Natural killer cell treated with Interleukin-12 subunit alpha and Interleukin-12 subunit beta and Interleukin-15 and Interleukin-18, amount 100 ng/mL, for 72 hours (primary cell): Measurements from ENCODE around the gene ACIN1. TPM values are rescaled to one million over a fixed set of nuclear protein-coding genes. Genes with fewer than 3 reads are reported as not detected.

ENCODE experiments used
- ATAC-seq, 2 donors: fragments of 150-1000 bp; cut with Tn5 transposase in 1 of 2; sonication (Bioruptor Pico), chemical (Tn5 transposase) in 1 of 2; 2 replicates each; pipeline ENCODE4 v1.10.0; 2021
- DNase-seq: peaks from one replicate; pipeline ENCODE4 v3.0.0; 2022; ENCODE audit warnings: low spot score
- H3K27ac Mint-ChIP-seq, 2 donors: 1 replicate in 1 of 2; 2 replicates in 1 of 2; pipeline ENCODE4 v1.8.0; 2022; ENCODE audit warnings: mixed read lengths in 2 of 2, mild to moderate bottlenecking in 1 of 2, moderate library complexity in 1 of 2
- H3K27me3 Mint-ChIP-seq, 2 donors: 1 replicate in 1 of 2; 2 replicates in 1 of 2; pipeline ENCODE4 v1.8.0; 2022; ENCODE audit warnings: mixed read lengths in 2 of 2
- H3K36me3 Mint-ChIP-seq: one replicate; pipeline ENCODE4 v1.8.0; 2022; ENCODE audit warnings: mixed read lengths
- H3K4me1 Mint-ChIP-seq, 2 donors: 1 replicate in 1 of 2; 2 replicates in 1 of 2; pipeline ENCODE4 v1.8.0; 2022; ENCODE audit warnings: low read depth in 2 of 2, mixed read lengths in 2 of 2, mild to moderate bottlenecking in 1 of 2
- H3K4me3 Mint-ChIP-seq: one replicate; pipeline ENCODE4 v1.8.0; 2022; ENCODE audit warnings: mixed read lengths
- H3K9me3 Mint-ChIP-seq: 2 replicates; pipeline ENCODE4 v1.8.0; 2022; ENCODE audit warnings: mixed read lengths
- total RNA-seq, 2 donors: library from RNA; stranded (reverse); gene quantifications; one replicate each; pipeline ENCODE4 v1.2.3, GENCODE V29; 2022

ACIN1 gene
- total RNA-seq, 2 donors from 2014 or later = 186 to 250 TPM

- Mint-ChIP-seq H3K27ac (peak overlapping the region; percentile 85 to 98), H3K36me3 (peaks cover 6% of the 10 kb centered on the region), H3K4me1 (peaks cover 29 to 30% of the 10 kb centered on the region in 2 donors), H3K27me3 (no peaks in the 10 kb centered on the region), H3K9me3 (no peaks in the 10 kb centered on the region), H3K4me3 (peak overlapping the region; percentile 97)
- DNase-seq (no peak), ATAC-seq (no peak)
Observed at GRCh38 chr14:23071921-23072539, 22.9 kb downstream of the ACIN1 start.

GRCh38 chr14:23071244-23071920, 23.6 kb downstream of the ACIN1 start:
- no peaks in the 10 kb centered on the region for H3K9me3 Mint-ChIP-seq
- peak overlapping the region; percentile 85 to 98 for H3K27ac Mint-ChIP-seq
- peak; percentile 93 to 94 for ATAC-seq
- no peaks in the 10 kb centered on the region for H3K27me3 Mint-ChIP-seq
- H3K36me3 Mint-ChIP-seq = peaks cover 6% of the 10 kb centered on the region
- peak overlapping the region; percentile 97 for H3K4me3 Mint-ChIP-seq
- peak; percentile 85 for DNase-seq
- peaks cover 29 to 30% of the 10 kb centered on the region in 2 donors for H3K4me1 Mint-ChIP-seq

- no peaks in the 10 kb centered on the region for H3K9me3 Mint-ChIP-seq
- H3K4me3 Mint-ChIP-seq = peak overlapping the region; percentile 97
- H3K36me3 Mint-ChIP-seq = peaks cover 13% of the 10 kb centered on the region
- H3K27ac Mint-ChIP-seq = peak overlapping the region; percentile 85 to 98
- H3K27me3 Mint-ChIP-seq = no peaks in the 10 kb centered on the region
- peaks cover 33 to 37% of the 10 kb centered on the region in 2 donors for H3K4me1 Mint-ChIP-seq
- ATAC-seq = no peak
- DNase-seq = no peak
Observed at GRCh38 chr14:23070262-23071129, 24.4 kb downstream of the ACIN1 start.

- ATAC-seq (no peak), DNase-seq (no peak)
- H3K27me3 Mint-ChIP-seq = no peaks in the 10 kb centered on the region
- H3K4me1 Mint-ChIP-seq = peaks cover 33 to 37% of the 10 kb centered on the region in 2 donors
- H3K9me3 Mint-ChIP-seq = no peaks in the 10 kb centered on the region
- peaks cover 14% of the 10 kb centered on the region for H3K36me3 Mint-ChIP-seq
- H3K27ac Mint-ChIP-seq = peak overlapping the region in 1 of 2 donors; percentile 57
- peak overlapping the region; percentile 66 for H3K4me3 Mint-ChIP-seq
Observed at GRCh38 chr14:23069413-23069806, 25.5 kb downstream of the ACIN1 start.

- Mint-ChIP-seq H3K4me3 (peak overlapping the region; percentile 66), H3K9me3 (no peaks in the 10 kb centered on the region), H3K27ac (peak overlapping the region; percentile 57 to 72), H3K4me1 (peaks cover 33 to 37% of the 10 kb centered on the region in 2 donors), H3K36me3 (peaks cover 14% of the 10 kb centered on the region), H3K27me3 (no peaks in the 10 kb centered on the region)
- DNase-seq (peak; percentile 74), ATAC-seq (peak; percentile 82 to 85)
Observed at GRCh38 chr14:23068789-23069412, 26.0 kb downstream of the ACIN1 start.

- DNase-seq = no peak
- no peak for ATAC-seq
- no peaks in the 10 kb centered on the region for H3K9me3 Mint-ChIP-seq
- H3K4me1 Mint-ChIP-seq = peaks cover 33 to 37% of the 10 kb centered on the region in 2 donors
- H3K4me3 Mint-ChIP-seq = peak overlapping the region; percentile 66
- H3K27ac Mint-ChIP-seq = peak overlapping the region; percentile 57 to 72
- no peaks in the 10 kb centered on the region for H3K27me3 Mint-ChIP-seq
- peaks cover 20% of the 10 kb centered on the region for H3K36me3 Mint-ChIP-seq
Observed at GRCh38 chr14:23067847-23068788, 26.8 kb downstream of the ACIN1 start.

GRCh38 chr14:23066855-23067744, 27.8 kb downstream of the ACIN1 start:
- Mint-ChIP-seq H3K9me3 (no peaks in the 10 kb centered on the region), H3K36me3 (peaks cover 26% of the 10 kb centered on the region), H3K27me3 (no peaks in the 10 kb centered on the region), H3K4me3 (no peak overlapping the region), H3K27ac (no peak overlapping the region), H3K4me1 (peaks cover 30 to 33% of the 10 kb centered on the region in 2 donors)
- ATAC-seq (no peak), DNase-seq (no peak)

- no peak overlapping the region for H3K4me3 Mint-ChIP-seq
- no peaks in the 10 kb centered on the region for H3K9me3 Mint-ChIP-seq
- H3K4me1 Mint-ChIP-seq = peaks cover 23 to 26% of the 10 kb centered on the region in 2 donors
- H3K36me3 Mint-ChIP-seq = peaks cover 26% of the 10 kb centered on the region
- H3K27ac Mint-ChIP-seq = no peak overlapping the region
- ATAC-seq (no peak), DNase-seq (no peak)
- H3K27me3 Mint-ChIP-seq = no peaks in the 10 kb centered on the region
Observed at GRCh38 chr14:23066368-23066767, 28.6 kb downstream of the ACIN1 start.

- ATAC-seq (no peak), DNase-seq (no peak)
- Mint-ChIP-seq H3K27me3 (no peaks in the 10 kb centered on the region), H3K27ac (no peak overlapping the region), H3K9me3 (no peaks in the 10 kb centered on the region), H3K4me1 (peaks cover 7 to 13% of the 10 kb centered on the region in 2 donors), H3K4me3 (no peak overlapping the region), H3K36me3 (peaks cover 26% of the 10 kb centered on the region)
Observed at GRCh38 chr14:23063601-23064000, 31.3 kb downstream of the ACIN1 start.

- H3K9me3 Mint-ChIP-seq = no peaks in the 10 kb centered on the region
- H3K36me3 Mint-ChIP-seq = peaks cover 26% of the 10 kb centered on the region
- no peaks in the 10 kb centered on the region for H3K27me3 Mint-ChIP-seq
- H3K27ac Mint-ChIP-seq = no peak overlapping the region
- peaks cover 11 to 18% of the 10 kb centered on the region in 2 donors for H3K4me1 Mint-ChIP-seq
- DNase-seq = no peak
- H3K4me3 Mint-ChIP-seq = no peak overlapping the region
- ATAC-seq = no peak
Observed at GRCh38 chr14:23062002-23062401, 32.9 kb downstream of the ACIN1 start.

- Mint-ChIP-seq H3K36me3 (peaks cover 21% of the 10 kb centered on the region), H3K27me3 (peaks cover 4 to 7% of the 10 kb centered on the region in 2 donors), H3K27ac (no peak overlapping the region), H3K4me3 (no peak overlapping the region), H3K4me1 (peaks cover 21 to 26% of the 10 kb centered on the region in 2 donors), H3K9me3 (no peaks in the 10 kb centered on the region)
- DNase-seq (no peak), ATAC-seq (no peak)
Observed at GRCh38 chr14:23060536-23061260, 34.2 kb downstream of the ACIN1 start.
